Esophagus squamous epithelium (tissue), 4 donors: Measurements from ENCODE around the gene SLC6A4.

Source experiments
- POLR2A ChIP-seq, 4 donors: fragments of 450-650 bp; IDR thresholded peaks; one replicate each; pipeline ENCODE4 v1.6.1; 2017; ENCODE audit warnings: antibody characterized with exemption in 4 of 4, mild to moderate bottlenecking in 4 of 4, moderate library complexity in 3 of 4
- TF ChIP-seq, protein P1 (sequence below), 6 experiments: fragments of 450-650 bp in 4 of 6; fragments of 200-600 bp in 2 of 6; sonication (generic) in 2 of 6; IDR thresholded peaks; one replicate each; pipeline ENCODE4 v1.5.1; 2016 to 2019; ENCODE audit warnings: antibody characterized with exemption in 6 of 6, mild to moderate bottlenecking in 4 of 6, moderate library complexity in 4 of 6

DNA sequence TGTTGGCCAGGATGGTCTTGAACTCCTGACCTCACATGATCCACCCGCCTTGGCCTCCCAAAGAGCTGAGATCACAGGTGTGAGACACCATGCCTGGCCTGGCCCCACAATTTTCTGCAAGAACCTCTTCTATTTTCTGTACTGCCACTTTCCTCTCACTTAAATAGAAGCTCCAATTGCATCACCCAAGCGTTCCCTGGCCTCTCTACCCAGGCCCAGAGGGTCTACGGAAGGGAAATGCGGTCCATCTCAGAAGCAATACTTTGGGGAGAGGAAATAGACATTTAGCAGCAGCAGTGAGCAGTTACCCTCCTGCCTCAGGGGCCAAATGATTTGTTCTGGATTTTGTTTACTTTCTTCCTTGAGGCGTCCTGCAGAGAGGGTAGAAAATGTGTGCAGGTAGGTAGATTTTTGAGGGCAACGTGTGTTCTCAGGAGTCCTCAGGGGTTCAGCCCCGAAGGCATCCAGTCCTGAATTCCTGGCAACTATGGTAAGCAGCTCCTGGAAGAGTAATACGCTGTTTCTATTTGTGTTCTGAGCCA lies 11.0 kb downstream of the SLC6A4 start:
- TF ChIP-seq, protein P1, sequence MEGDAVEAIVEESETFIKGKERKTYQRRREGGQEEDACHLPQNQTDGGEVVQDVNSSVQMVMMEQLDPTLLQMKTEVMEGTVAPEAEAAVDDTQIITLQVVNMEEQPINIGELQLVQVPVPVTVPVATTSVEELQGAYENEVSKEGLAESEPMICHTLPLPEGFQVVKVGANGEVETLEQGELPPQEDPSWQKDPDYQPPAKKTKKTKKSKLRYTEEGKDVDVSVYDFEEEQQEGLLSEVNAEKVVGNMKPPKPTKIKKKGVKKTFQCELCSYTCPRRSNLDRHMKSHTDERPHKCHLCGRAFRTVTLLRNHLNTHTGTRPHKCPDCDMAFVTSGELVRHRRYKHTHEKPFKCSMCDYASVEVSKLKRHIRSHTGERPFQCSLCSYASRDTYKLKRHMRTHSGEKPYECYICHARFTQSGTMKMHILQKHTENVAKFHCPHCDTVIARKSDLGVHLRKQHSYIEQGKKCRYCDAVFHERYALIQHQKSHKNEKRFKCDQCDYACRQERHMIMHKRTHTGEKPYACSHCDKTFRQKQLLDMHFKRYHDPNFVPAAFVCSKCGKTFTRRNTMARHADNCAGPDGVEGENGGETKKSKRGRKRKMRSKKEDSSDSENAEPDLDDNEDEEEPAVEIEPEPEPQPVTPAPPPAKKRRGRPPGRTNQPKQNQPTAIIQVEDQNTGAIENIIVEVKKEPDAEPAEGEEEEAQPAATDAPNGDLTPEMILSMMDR (IDR thresholded peaks at IDR 0.05) = no peak
- no peak for TF ChIP-seq POLR2A (IDR thresholded peaks at IDR 0.05)
